Measurements from ENCODE around the gene ZDHHC24.

DNA sequence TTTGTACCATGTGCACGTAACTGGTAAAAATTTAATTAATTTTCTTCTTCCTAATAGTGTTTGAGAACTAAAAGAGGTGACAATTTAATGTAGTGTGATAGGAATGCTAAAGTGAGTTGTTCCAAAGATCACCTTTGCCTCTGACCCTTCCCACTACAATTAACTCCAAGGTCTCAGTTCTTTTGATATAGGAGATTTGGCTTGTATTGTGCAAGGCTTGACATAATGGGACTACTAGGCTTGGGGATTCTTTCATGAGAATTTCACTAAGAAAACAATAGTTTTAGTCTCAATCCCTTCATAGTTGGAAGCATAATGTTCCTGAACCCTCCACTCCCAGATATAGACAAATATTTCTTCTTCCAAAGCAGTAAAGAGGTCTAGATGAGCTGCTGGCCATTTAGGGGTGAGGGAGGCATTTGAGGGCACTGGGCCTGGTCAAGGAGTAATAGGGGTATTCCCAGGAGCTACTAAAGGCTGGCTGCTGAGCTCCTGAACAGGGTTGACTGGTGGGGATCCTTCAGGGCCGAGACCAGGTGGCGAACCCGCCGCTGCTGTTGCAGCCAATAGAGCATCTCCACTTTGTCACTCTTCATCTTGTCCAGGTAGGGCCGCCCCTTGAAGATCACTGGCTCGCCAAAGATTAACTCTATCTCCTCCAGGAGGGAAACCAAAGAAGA, 44.3 kb upstream of the ZDHHC24 start:
- TF ChIP-seq CTCF (IDR thresholded peaks at IDR 0.05; ENCODE audit: poor library complexity, severe bottlenecking) = no peak
- no peak for TF ChIP-seq EZH2 (IDR thresholded peaks at IDR 0.05; ENCODE audit: borderline replicate concordance, insufficient read depth, low read length, poor library complexity, severe bottlenecking)
- TF ChIP-seq EP300 (conservative IDR thresholded peaks at IDR 0.05; ENCODE audit: poor library complexity, severe bottlenecking) = no peak
- no peak for TF ChIP-seq SMC3 (conservative IDR thresholded peaks at IDR 0.05; ENCODE audit: poor library complexity)
- TF ChIP-seq REST (IDR thresholded peaks at IDR 0.05; ENCODE audit: borderline replicate concordance) = no peak
- no peak for TF ChIP-seq RAD21 (conservative IDR thresholded peaks at IDR 0.05)
- no peak for TF ChIP-seq MXI1 (conservative IDR thresholded peaks at IDR 0.05; ENCODE audit: poor library complexity, severe bottlenecking)
- TF ChIP-seq POLR2AphosphoS5 (IDR thresholded peaks at IDR 0.05) = no peak
